Gastrocnemius medialis (tissue), 4 donors: ENCODE results near the gene CYBA.

Experiments
- POLR2A ChIP-seq, 2 donors: fragments of 450-650 bp; IDR thresholded peaks; one replicate each; pipeline ENCODE4 v1.6.1; 2017; ENCODE audit warnings: antibody characterized with exemption in 2 of 2, mild to moderate bottlenecking in 2 of 2, moderate library complexity in 2 of 2
- TF ChIP-seq, protein P1 (sequence below), 5 experiments: fragments of 450-650 bp in 3 of 5; fragments of 200-600 bp in 2 of 5; sonication (generic) in 2 of 5; IDR thresholded peaks in 4 of 5; conservative IDR thresholded peaks in 1 of 5; 1 replicate in 4 of 5; 2 replicates in 1 of 5; pipeline ENCODE4 v1.5.1; 2016 to 2019; ENCODE audit warnings: antibody characterized with exemption in 5 of 5, mild to moderate bottlenecking in 3 of 5, moderate library complexity in 3 of 5

DNA sequence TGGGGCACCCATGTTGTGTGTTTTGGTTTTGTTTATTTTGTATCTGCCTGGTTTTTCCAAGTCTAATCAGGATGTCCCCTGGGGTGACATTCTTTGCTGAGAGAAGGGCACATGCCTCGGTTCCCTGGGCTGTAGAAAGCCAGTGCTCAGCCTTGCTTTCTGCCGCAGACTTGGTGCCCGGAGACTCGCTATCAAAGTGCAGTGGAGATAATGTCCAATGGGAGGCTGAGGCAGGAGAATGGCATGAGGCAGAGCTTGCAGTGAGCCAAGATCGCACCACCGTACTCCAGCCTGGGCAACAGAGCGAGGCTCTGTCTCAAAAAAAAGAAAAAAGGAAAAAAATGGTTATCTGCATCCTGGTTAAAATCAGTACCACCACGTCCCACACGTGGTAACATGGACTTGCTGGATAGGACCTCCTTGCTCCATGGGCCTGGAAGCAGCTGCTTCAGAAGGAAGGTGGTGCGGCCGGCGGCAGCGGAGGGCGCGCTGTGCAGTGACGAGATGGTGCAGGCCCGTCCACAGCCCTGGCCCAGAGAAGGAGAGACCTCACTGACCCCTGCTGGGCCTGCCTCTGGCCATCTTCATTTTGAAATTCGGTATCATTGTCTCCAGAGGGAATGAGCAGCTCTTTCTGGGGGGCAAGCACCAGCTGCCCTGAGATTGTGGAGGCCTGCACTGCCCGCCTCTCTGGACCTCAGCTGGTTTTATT is 31.7 kb downstream of the CYBA start:
- TF ChIP-seq, protein P1, sequence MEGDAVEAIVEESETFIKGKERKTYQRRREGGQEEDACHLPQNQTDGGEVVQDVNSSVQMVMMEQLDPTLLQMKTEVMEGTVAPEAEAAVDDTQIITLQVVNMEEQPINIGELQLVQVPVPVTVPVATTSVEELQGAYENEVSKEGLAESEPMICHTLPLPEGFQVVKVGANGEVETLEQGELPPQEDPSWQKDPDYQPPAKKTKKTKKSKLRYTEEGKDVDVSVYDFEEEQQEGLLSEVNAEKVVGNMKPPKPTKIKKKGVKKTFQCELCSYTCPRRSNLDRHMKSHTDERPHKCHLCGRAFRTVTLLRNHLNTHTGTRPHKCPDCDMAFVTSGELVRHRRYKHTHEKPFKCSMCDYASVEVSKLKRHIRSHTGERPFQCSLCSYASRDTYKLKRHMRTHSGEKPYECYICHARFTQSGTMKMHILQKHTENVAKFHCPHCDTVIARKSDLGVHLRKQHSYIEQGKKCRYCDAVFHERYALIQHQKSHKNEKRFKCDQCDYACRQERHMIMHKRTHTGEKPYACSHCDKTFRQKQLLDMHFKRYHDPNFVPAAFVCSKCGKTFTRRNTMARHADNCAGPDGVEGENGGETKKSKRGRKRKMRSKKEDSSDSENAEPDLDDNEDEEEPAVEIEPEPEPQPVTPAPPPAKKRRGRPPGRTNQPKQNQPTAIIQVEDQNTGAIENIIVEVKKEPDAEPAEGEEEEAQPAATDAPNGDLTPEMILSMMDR (IDR thresholded peaks at IDR 0.05 in 4 of 5, conservative IDR thresholded peaks at IDR 0.05 in 1 of 5) = no peak
- no peak for TF ChIP-seq POLR2A (IDR thresholded peaks at IDR 0.05)
